ENCODE measurements around the gene PRKD2.

Gene PRKD2

DNA sequence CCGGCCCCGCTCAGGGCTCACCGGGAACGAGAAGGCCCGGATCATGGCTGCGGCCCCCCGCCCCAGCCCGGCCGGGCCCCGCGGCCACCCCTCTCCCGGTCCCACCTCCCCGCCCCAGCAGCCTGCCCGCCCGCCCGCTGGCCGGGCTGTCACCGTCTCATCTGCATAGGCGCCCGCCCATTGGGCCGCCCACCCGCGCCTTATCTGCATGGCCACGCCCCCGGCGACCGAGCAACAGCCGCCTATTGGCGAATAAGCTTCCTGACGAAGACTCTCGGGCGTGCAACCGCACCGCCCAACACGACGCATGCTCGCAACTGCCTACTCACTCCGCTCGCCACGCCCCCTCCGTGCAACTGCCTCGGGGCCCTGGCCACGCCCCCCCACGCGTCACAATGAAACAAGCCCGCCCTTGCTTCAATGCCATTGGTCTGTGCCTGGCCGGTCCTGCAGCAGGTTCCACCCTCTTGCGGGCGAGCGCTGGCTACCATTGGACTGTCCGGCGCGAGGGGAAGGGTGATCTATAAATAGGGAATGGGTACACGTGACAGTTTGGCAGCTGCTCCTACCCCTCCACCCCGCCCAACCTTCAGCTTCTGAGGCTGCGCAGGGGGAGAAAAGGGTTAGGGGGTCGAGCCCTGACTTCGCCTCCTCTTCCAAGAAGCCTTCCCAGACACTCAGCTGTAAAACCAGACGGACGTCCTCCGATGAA, 55.7 kb downstream of the PRKD2 start, which contains the start of gene DACT3:
DACT3 (minus strand) TSS at position 163 of the 712 bp plus-strand sequence; CDS start at position 45, 118 bp downstream.
- DNase-seq (ENCODE audit: low read depth): peak; percentile 94

DNA sequence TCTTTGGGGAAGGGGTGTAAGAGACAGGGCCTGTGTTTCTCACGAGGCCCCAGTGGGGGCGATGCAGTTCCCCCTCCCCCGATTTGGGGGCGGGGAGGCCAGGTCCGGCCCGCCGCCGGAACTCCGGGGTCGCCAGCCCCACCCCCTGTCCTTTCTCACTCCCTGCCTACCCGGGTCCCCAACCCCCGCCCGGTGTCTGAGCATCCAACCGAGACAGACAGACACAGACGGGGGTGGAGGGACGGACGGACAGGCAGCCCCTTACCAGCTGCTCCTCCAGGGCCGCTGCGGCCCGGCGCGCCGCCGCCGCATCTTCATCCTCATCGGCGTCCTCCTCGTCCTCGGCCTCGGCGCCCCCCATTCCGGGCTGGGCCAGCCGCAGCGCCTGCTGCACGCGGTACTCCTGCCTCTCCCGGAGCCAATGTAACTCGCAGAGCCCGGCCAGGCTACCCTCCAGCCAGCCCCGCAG, 56.3 kb downstream of the PRKD2 start:
- DNase-seq (ENCODE audit: low read depth): no peak

DNA sequence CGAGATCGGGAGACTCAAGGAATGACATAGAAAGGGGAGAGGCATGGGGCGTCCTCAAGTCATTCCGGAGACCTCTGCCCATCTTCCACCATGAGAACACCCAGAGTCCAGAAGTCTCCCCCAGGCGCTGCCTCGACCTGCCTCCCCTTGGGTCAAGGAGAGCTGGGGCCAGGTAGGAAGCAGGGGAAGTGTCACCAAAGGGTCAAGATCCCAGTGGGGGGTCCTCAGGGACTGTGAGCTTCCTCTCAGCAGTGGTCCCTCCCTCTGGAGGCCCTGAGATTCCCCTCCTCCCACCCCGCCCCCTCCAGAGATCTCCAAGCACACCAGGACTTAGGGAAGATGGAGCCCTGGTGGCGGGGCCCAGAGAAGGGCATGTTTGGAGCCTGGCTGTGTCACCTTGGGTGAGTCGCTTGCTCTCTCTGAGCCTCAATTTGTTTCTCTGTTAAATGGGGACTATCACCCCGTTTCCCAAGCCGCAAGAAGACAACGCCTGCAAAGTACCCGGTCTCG, 56.9 kb downstream of the PRKD2 start:
- DNase-seq (ENCODE audit: low read depth): no peak

DNA sequence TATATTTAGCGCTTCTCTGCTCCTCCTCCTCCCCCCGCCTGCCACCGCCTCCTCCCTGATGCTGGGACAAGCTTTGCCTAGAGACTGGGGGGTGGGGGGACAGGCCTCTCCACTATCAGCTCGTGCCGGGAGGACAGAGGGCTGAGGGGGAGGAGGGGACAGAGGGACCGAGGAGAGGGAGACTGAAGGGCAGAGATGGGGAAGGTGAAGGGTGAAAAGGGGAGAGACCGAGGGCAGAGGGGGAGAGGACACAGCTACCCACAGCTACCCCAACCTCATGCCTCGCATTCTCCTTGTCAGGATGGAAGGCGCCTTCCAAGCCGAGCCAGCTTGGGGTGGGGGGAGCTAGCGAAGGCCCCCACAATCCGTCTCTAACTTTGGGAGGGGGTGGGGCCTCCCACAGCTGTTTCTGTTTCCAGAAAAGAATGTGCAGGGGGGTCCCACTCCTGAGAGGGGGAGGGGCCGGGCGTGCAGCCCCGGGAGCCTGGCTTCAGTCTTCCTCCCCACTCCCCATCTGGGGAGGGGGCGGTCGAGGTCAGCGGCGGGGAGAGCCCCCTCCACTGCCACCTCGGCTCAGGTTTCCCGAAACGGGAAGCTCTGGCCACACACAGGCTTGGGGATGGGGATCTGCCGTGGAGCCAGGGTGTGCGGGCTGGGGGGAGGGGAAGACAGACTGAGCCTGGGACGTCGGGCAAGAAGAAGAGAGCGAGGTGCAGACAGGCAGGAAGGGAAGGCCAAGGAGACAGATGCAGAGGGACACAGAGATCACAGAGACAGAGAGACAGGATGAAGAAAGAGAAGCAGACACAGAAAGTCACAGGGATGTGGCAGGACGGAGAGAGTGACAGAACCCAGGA, 57.5 kb downstream of the PRKD2 start:
- DNase-seq (ENCODE audit: low read depth): no peak

DNA sequence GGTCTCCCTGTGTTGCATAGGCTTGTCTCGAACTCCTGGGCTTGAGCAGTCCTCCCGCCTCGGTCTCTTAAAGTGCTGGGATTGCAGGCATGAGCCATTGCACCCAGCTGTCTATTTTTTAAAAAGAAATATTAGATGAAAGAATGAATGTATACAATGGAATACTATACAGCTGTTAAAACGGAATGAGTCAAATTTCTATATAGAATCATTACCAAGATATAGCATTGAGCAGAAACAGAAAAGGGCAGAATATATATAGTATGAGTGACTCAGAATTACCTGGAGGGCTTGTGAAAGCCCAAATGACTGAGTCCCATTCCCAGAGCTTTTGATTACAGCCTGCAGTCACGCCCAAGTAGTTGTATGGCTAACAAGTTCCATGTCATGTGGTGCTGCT, 60.4 kb downstream of the PRKD2 start:
- no peak for DNase-seq (ENCODE audit: low read depth)

DNA sequence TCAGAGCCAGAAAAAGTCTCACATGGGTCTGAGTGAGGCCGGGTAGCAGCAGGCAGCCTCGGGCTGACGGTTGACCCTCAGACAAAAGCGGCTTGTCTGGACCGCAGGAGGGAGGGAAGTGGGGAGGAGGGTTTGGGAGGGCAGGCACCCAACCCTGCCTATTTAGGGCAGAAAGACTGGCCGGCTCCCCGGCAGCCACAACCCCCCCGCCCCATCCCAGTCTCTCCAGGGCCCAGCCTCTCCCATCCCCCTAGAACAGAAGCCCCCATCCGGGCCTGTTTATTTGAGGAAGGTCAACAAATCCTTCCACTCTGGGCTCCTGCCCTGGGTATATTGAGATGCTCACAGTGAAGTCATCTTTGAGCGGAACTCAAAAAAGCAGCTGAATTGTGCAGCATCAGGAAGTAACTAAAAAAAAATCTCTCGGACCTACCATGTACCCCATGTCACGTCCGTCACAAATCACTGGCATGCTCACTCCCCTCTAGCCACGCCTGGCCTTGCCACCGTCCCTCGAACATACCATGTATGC, 62.2 kb downstream of the PRKD2 start:
- DNase-seq (ENCODE audit: low read depth): no peak

DNA sequence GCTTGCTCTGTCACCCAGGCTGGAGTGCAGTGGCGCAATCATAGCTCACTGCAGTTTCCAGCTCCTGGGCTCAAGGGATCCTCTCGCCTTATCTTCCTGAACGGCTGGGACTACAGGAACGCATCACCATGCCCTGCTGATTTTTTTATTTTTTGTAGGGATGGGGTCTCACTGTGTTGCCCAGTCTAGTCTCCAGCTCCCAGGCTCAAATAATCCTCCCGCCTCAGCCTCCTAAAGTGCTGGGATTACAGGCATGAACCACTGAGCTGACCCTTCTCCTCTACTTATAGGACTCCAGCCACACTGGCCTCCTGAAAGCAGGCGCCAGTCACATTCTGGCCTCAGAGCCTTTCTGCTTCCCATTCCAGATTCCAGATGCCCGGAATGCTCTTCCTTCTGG, 66.5 kb downstream of the PRKD2 start:
- DNase-seq (ENCODE audit: low read depth): no peak

DNA sequence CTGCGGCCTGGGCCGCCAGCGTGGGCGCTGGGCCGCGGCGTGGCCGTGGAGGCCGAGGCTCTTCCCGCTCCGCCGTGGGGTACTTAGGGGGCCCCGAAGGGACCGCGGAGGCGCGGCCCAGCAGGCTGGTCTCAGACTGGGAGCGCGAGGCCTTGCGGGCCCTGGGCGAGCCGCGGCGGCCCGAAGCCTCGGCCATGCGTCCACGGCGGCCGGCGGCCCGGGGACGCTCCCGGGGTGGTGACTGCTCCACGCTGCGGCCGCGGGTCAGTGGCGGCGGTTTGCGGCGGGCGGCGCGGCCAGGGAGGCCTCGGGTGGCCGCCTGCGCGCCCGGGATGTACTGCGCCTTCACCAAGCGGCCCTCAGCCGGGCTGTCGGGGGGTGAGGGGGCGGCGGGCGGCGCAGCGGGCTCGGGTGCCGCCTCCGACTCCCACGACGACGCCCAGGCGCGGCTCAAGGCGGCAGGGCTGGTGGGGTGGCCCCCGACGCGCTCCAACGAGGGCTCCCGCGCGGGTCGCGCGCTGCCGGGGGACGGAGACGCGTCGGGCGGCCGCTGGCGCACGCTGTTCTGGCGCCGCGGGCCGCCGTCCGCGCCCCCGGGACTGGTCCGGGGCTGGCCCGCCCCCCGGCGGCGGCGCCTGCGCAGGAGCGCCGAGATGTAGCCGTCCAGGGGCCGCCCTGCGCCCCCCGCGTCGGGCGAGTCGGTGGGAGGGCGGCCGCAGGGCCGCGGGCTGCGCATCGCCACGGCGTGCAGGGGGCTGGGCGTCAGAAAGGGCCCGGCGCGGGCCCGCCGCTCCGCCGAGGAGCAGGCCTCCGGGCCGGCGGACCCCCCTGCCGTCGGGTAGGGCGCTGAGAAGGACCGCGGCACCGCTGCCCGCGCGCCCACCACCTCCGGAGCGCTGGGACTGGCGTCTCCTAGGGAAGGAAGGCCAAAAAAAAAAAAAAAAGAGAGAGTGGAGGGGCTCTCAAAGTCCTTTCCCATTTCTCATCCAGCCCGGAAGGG, 67.7 kb downstream of the PRKD2 start:
- no peak for DNase-seq (ENCODE audit: low read depth)

DNA sequence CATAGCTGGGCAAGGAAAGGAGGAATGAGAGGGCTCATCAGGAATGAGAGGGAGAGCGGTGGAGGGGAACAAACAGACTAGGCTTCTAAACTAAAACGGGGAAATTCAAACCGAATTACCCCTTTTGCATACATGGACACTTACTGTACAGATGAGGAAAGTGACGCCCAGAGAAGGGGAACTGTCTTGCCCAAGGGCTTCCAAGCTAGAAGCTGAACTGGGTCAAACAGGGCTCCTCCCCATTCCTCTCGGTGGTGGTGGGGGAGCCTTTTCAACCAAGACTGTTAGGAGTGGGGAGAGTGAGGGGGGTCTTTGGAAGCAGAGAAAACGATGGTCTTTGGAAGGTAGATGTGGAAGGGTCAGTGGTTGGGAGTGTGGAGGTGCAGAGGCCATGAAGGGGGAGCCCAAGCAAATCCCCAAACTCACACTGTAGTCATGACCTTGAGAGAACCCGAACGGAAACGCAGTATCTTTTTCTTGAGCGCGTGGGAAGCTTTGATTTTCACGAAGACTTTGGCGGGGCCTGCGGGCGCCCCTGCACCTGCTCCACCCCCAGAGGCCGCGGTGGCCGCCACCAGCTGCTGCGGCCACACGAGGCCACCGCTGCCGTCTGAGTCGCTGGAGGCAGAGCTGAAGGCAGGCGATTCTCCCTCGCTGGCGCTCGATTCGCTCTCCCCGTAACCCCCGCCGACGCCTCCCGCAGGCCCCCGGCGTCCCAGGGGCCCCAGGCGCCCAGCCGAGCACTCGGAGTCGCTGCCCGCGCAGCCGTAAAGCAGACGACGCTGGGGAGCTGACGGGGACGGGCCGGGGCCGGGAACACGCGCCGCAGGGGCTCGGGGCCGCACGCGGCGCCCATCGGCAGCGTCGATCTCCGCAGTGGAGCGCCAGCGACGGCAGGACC, 68.6 kb downstream of the PRKD2 start:
- DNase-seq (ENCODE audit: low read depth): no peak

DNA sequence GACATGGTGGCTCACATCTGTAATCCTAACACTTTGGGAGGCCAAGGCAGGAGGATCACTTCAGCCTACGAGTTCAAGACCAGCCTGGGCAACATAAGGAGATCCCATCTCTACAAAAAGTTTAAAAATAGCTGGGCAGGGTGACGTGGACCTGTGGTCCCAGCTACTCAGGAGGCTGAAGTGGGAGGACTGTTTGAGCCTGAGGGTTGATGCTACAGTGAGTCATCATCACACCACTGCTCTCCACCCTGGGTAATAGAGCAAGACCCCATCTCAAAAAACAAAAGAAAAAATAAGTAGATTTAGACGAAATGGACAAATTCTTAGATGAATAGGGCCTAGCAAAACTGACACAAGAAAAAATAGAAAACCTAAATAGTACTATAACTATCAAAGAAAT, 70.5 kb downstream of the PRKD2 start:
- DNase-seq (ENCODE audit: low read depth): no peak

DNA sequence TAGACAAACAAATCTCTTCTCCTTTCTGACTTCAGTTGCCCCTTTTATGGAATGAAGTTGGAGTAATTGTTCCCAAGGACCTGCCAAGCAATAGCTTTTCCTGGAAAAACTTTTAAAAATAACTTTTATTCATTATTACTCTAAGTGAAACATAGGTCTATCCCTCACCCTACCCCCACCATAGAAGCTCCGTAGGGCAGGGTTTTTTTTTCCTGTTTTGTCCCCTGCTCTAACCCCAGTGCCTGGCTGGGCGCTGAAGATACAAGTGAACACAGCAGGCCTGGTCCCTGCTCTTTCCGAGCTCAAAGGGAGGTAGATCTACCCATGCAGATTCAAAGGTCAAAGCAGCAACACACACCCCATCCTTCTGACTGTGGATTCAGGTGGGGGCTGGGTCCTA, 72.2 kb downstream of the PRKD2 start:
- no peak for DNase-seq (ENCODE audit: low read depth)

DNA sequence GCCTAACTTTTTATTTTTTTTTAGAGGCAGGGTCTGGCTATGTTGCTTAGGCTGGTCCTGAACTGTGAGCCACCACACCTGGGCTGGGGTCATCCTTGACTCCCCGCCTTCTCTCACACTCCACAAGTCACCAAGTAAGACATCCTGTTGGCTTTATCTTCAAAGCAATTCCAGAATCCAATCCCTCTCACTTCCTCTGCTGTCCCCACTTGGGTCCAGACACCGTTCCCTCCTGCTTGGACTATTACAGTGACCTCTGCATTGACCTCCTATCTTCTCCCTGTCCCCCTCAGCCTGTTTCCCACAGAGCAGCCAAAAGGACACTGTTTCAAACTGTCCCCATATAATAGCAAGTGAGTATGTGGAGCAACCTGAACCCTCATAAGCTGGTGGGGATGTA, 76.3 kb downstream of the PRKD2 start:
- no peak for DNase-seq (ENCODE audit: low read depth)

DNA sequence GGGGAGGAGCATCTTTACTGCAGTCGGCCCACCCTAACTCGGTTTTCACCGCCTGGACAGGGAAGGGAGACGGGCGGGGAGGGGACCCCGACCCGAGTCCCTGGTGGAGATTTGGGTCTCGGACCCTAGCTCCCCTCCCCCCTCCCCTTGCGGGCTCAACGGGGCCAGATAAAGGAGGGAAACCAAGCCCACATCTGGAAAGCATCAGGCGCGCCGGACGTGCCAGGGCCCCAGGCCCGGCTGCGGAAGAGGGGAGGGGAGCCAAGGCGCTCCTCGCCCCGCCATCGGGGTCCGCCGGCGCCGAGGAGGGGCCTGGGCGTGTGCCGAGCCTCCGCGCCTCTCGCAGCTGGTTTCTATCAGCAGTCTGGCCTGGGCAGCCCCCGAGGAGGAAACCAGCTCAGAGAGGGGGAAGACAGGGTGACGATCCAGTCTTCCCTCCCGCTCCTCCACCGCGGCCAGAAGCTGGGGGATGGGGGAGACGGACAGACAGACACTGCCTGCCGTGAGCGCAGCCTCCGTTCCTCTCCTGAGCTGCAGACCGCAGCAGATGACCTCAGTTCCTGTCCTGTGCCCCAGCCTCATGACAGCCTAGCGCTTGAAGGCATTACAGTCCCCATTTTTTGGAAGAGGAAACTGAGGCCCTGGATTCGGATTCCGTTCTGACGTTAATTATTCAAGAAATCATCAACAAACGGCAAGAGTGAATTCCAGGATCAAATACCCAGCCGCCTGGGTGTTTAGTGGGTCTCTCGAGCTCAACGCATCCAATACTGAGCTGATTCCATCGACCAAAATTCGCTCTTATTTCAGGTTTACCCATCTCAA, 77.3 kb downstream of the PRKD2 start:
- DNase-seq (ENCODE audit: low read depth): peak; percentile 40

DNA sequence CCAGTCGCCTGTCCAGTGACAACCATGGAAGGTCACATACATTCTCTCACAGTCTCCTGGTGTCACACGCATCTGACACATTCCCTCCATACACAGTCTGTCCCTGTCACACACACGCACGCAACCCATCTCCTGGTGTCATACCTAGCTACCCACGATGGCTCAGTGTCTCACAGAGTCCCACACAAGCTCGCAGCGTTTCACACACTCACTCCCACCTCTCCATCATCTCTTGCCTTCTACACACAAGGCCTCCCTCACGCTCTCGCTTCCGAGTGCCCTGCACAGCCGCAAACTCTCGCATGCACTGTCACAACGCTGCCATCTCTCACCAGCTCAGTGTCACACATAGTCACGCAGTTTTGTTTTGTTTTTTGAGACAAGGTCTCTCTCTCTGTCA, 79.7 kb downstream of the PRKD2 start:
- DNase-seq (ENCODE audit: low read depth): no peak

DNA sequence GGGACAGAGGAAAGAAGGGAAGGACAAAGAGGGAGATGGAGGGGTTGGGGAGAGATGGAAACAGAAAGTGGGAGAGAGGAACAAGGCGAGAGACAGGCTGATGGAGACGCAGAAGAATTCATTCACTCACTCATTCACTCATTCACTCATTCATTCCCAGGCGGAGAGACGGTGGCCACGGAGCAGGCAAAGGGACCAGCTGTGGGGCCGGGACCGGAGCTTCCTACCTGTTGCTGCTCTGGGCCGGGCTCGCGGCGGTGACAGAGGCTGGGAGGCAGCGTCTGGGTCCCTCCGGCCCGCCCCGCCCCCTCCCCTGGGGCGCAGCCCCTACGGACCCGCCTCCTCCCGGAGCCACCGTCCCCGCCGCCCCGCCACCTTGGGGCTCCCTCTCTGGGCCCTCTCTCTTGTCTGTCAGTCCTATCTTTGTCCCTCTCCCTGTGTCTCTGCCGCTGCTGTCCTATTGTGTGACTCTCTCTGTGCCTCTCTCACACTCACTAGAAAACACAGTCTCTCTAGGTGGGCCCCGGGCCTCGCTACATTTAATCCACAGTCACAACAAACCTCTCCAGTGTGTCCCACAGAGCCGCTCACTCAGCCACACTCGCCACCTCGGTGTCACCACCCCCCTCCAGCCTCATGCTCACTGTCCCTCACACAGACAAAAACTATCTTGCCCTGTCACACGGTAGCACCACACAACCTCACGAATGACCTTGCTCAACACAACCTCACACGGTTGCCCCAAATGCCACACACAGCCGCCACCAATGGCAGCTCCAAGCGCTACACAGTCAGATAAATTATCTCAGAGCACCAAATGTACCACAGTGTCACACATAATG, 80.8 kb downstream of the PRKD2 start, which contains the start of gene GNG8:
GNG8 (minus strand) TSS at position 283 of the 842 bp plus-strand sequence. CDS start 1,520 bp downstream, outside the sequence.
- DNase-seq (ENCODE audit: low read depth): no peak

DNA sequence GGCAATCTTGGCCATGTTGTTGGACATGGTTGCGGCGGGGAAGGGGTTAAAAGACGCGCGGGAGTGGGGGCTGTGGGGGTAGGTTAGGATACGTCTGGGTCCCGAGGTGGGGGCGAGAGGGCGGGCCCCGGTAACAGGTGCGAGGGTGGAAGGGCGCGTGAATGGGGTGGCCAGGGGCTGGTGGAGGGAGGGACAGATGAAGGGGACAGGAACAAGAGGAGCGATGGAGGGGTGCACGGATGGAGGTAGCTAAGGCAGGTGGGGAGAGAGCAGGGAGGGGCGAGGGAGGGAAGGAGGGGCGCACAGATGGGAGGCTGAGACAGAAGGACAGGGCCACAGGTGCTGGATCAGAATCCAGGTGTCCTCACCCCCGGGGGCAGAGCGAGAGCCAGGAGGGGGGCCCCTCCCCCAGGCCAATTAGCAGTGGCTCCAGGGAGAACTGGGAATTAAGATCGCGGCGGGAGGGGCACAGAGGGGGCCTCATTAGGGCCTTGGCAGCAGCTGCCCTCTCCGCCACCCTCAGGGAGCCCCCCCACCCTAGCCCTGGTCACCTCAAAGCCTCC, 82.2 kb downstream of the PRKD2 start:
- no peak for DNase-seq (ENCODE audit: low read depth)

DNA sequence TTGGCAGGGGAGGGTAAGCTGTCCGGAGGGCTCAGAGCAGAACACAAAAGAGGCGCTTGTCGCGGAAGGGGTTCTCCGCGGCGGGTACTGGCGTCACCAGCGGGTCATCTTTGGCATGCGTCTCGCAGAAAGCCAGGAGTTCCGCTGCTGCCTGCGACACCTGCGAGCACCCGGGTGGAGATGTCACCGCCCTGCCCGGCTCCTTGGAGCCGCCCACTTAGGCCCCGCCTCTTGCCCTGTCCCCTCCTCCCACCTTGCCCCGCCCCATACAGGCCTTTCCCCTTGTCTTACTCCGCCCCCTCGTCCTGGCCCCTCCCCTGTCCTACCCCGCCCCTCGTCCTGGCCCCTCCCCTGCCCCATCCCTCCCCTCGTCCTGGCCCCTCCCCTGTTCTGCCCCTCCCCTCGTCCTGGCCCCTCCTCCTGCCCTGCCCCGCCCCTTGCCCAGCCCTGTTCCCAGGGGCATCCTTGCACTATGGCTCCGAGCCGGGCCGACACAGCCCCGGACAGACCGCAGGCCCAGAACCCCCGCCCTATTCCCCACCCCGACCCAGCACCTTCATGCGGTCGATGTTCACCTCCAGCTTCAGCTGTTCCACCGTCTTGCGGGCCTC, 82.8 kb downstream of the PRKD2 start:
- DNase-seq (ENCODE audit: low read depth): no peak

DNA sequence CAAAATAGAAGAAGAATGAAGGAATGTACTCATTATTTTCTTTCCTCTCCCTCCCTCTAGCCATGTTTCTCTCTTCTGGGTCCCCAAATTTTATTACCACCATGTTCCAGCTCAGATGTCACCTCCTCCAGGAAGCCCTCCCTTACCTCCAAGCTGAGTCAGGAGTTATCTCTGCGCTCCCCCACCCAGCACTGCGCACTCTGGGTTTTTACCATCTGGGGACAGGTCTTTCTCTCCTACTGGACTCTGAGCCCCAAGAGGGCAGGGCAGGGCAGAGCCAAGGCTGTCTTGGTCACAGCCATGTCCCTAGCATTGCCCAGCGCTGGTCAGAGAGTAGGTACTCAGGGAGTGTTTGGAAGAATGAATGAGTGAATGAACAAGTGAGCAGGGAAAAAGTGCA, 83.8 kb downstream of the PRKD2 start:
- DNase-seq (ENCODE audit: low read depth): no peak

All from GM04503 (cell line).